Esophagus squamous epithelium (tissue), 5 donors: ENCODE results near the gene KLK6. TPM values are rescaled to one million over a fixed set of nuclear protein-coding genes. Genes with fewer than 3 reads are reported as not detected.
"Not testable (repeated sequence)": the region's sequence is repeated elsewhere in the genome, so short reads cannot be mapped to it uniquely, and the experiment has no call there.

ENCODE experiments used
- DNase-seq: peaks from one replicate; lab custom pipeline; 2025; lab: John Stamatoyannopoulos, UW
- H3K27ac ChIP-seq, 4 donors: fragments of 200-600 bp; sonication (generic); one replicate each; pipeline ENCODE4 v1.5.1; 2016 to 2019; ENCODE audit warnings: mild to moderate bottlenecking in 1 of 4
- H3K27me3 ChIP-seq, 4 donors: fragments of 200-600 bp; sonication (generic); 1 replicate in 3 of 4; 2 replicates in 1 of 4; pipeline versions ENCODE4 v1.5.1 to v1.6.0; 2017 to 2021; ENCODE audit warnings: antibody characterized with exemption in 1 of 4
- H3K36me3 ChIP-seq, 3 donors: fragments of 200-600 bp; sonication (generic); one replicate each; pipeline ENCODE4 v1.5.1; 2016 to 2019
- H3K4me1 ChIP-seq, 3 donors: fragments of 200-600 bp; sonication (generic); one replicate each; pipeline ENCODE4 v1.5.1; 2017 to 2019
- H3K4me3 ChIP-seq, 4 donors: fragments of 200-600 bp; sonication (generic); 1 replicate in 3 of 4; 2 replicates in 1 of 4; pipeline ENCODE4 v1.5.1; 2016 to 2019; ENCODE audit warnings: mild to moderate bottlenecking in 2 of 4, moderate library complexity in 1 of 4
- H3K9me3 ChIP-seq, 3 donors: fragments of 200-600 bp; sonication (generic); one replicate each; pipeline ENCODE4 v1.5.1; 2016 to 2019
- CTCF ChIP-seq, 6 experiments: fragments of 450-650 bp in 4 of 6; fragments of 200-600 bp in 2 of 6; sonication (generic) in 2 of 6; IDR thresholded peaks; one replicate each; pipeline ENCODE4 v1.5.1; 2016 to 2019; ENCODE audit warnings: antibody characterized with exemption in 6 of 6, mild to moderate bottlenecking in 4 of 6, moderate library complexity in 4 of 6
- POLR2A ChIP-seq, 4 donors: fragments of 450-650 bp; IDR thresholded peaks; one replicate each; pipeline ENCODE4 v1.6.1; 2017; ENCODE audit warnings: antibody characterized with exemption in 4 of 4, mild to moderate bottlenecking in 4 of 4, moderate library complexity in 3 of 4
- WGBS, 2 donors: methylation state at CpG; one replicate each; pipeline ENCODE4 v1.1.5; 2018; 5-methylcytosine and 5-hydroxymethylcytosine counted together
- intact Hi-C: fragments of 100-400 bp; cut with DNase I; formaldehyde crosslinking; loops from one replicate; pipeline ENCODE4 v1.15.0; 2022
- total RNA-seq, 4 donors: library from RNA; depleted of rRNA; stranded (reverse); fragments of >200 nt; gene quantifications; one replicate each; pipeline ENCODE4 v1.1.0, GENCODE V29; 2016
- donor health status: DM: yes; HTN: yes; CAD: no.

Gene KLK6
- total RNA-seq, 4 donors from 2014 or later, result 6.1 to 160 (median 102) TPM

- Histone ChIP-seq H3K9me3 (no peaks in the 10 kb centered on the region), H3K36me3 (no peaks in the 10 kb centered on the region), H3K4me3 (no peak overlapping the region), H3K4me1 (peaks cover 4 to 30% (median 13%) of the 10 kb centered on the region in 3 donors), H3K27ac (no peak overlapping the region), H3K27me3 (peaks cover 0 to 48% (median 0%) of the 10 kb centered on the region in 4 donors)
- TF ChIP-seq POLR2A (IDR thresholded peaks at IDR 0.05) (no peak), CTCF (IDR thresholded peaks at IDR 0.05) (no peak)
- no peak for DNase-seq
- WGBS, 2 donors, result 67 to 71% methylated on average over 5 of the region's 5 CpGs
- intact Hi-C loops, result no loop called here
Observed at GRCh38 chr19:50998061-50998460, 28.7 kb upstream of the KLK6 start.

GRCh38 chr19:50994129-50994528, 24.7 kb upstream of the KLK6 start:
- H3K4me3 ChIP-seq, result no peak overlapping the region
- H3K27ac ChIP-seq, result no peak overlapping the region
- H3K9me3 ChIP-seq, result no peaks in the 10 kb centered on the region
- peaks cover 0 to 20% (median 0%) of the 10 kb centered on the region in 3 donors for H3K4me1 ChIP-seq
- peaks cover 0 to 15% (median 0%) of the 10 kb centered on the region in 4 donors for H3K27me3 ChIP-seq
- WGBS, 2 donors, result 75 to 79% methylated on average over 2 of the region's 2 CpGs
- intact Hi-C loops, result no loop called here
- no peak for DNase-seq
- H3K36me3 ChIP-seq, result no peaks in the 10 kb centered on the region
- TF ChIP-seq CTCF (IDR thresholded peaks at IDR 0.05) (no peak), POLR2A (IDR thresholded peaks at IDR 0.05) (no peak)

- no peak for DNase-seq
- Histone ChIP-seq H3K36me3 (no peaks in the 10 kb centered on the region), H3K9me3 (no peaks in the 10 kb centered on the region), H3K27me3 (peaks cover 0 to 14% (median 0%) of the 10 kb centered on the region in 4 donors), H3K27ac (peak overlapping the region; percentile 21 to 70 (median 46)), H3K4me3 (no peak overlapping the region), H3K4me1 (peaks cover 0 to 15% (median 0%) of the 10 kb centered on the region in 3 donors)
- TF ChIP-seq CTCF (IDR thresholded peaks at IDR 0.05), result no peak
- no peak for TF ChIP-seq POLR2A (IDR thresholded peaks at IDR 0.05)
- 46 to 54% methylated on average over 2 of the region's 2 CpGs for WGBS, 2 donors
- intact Hi-C loops, result no loop called here
Observed at GRCh38 chr19:50992666-50993035, 23.3 kb upstream of the KLK6 start.

- H3K36me3 ChIP-seq, H3K9me3 ChIP-seq, H3K4me3 ChIP-seq, H3K27ac ChIP-seq, DNase-seq, intact Hi-C loops: not testable (repeated sequence)
- H3K4me1 ChIP-seq, result peaks cover 1 to 12% (median 4%) of the 10 kb centered on the region in 3 donors
- 73 to 74% methylated on average over 14 of the region's 14 CpGs for WGBS, 2 donors
- peaks cover 0 to 71% (median 0%) of the 10 kb centered on the region in 4 donors for H3K27me3 ChIP-seq
Observed at GRCh38 chr19:50984416-50984815, 15.0 kb upstream of the KLK6 start.

- WGBS, 2 donors, result 8 to 13% methylated on average over 16 to 17 of the region's 28 CpGs
Observed at GRCh38 chr19:50983625-50984292, 14.4 kb upstream of the KLK6 start, which contains the start of gene KLK7. Gene KLK7, minus strand, starts transcription at chr19:50983917. Its CDS starts 1,518 bp downstream, at chr19:50982399.

More at GRCh38 chr19:50983625-50984292, 14.4 kb upstream of the KLK6 start, which contains the start of gene KLK7:
- intact Hi-C loops, result no loop called here
- peaks cover 0 to 69% (median 0%) of the 10 kb centered on the region in 4 donors for H3K27me3 ChIP-seq
- H3K9me3 ChIP-seq, result no peaks in the 10 kb centered on the region
- no peaks in the 10 kb centered on the region for H3K36me3 ChIP-seq
- DNase-seq, result no peak
- TF ChIP-seq POLR2A (IDR thresholded peaks at IDR 0.05) (no peak), CTCF (IDR thresholded peaks at IDR 0.05) (no peak)
- H3K4me1 ChIP-seq, result peaks cover 5 to 19% (median 7%) of the 10 kb centered on the region in 3 donors
- H3K27ac ChIP-seq, result peak within 1 kb of the TSS in 1 of 4 donors; percentile 45
- peak within 1 kb of the TSS; percentile 9 to 39 (median 32) for H3K4me3 ChIP-seq
